ENCODE results near the gene FOLR2.
A peak's percentile ranks its signal among the peaks of the same experiment; 100 is the strongest.

- TF ChIP-seq CTCF (IDR thresholded peaks at IDR 0.05) (peak in 3 of 4 experiments; percentile 74 to 86 (median 79)), POLR2AphosphoS5 (IDR thresholded peaks at IDR 0.05) (no peak), EP300 (IDR thresholded peaks at IDR 0.05) (no peak)
Observed at GRCh38 chr11:72238040-72238450, 21.5 kb downstream of the FOLR2 start.

All from gastroesophageal sphincter (tissue), 3 donors.